HG03135 (cell line): Measurements from ENCODE around the gene THAP11.
"Not testable (repeated sequence)": the region's sequence is repeated elsewhere in the genome, so short reads cannot be mapped to it uniquely, and the experiment has no call there.

Source experiments
- ATAC-seq: cut with Tn5 transposase; IDR thresholded peaks from one replicate; pipeline ENCODE4 v1.9.1; 2021; ENCODE audit warnings: mild to moderate bottlenecking, moderate library complexity; ENCODE audit not compliant: unreplicated experiment

The THAP11 gene

GRCh38 chr16:67834242-67834614 lies 7.9 kb upstream of the THAP11 start:
- ATAC-seq, result no peak

GRCh38 chr16:67837190-67837589 lies 4.9 kb upstream of the THAP11 start:
- not testable (repeated sequence) for ATAC-seq

- no peak for ATAC-seq
Observed at GRCh38 chr16:67837811-67838210, 4.3 kb upstream of the THAP11 start.

GRCh38 chr16:67841198-67841815 lies 813 bp upstream of the THAP11 start:
- no peak for ATAC-seq

- peak; percentile 5 for ATAC-seq
Observed at GRCh38 chr16:67842509-67843342, 606 bp downstream of the THAP11 start.

GRCh38 chr16:67843343-67843765 lies 1.2 kb downstream of the THAP11 start:
- no peak for ATAC-seq

- ATAC-seq, result no peak
Observed at GRCh38 chr16:67844497-67844896, 2.4 kb downstream of the THAP11 start.

GRCh38 chr16:67845291-67846062 lies 3.4 kb downstream of the THAP11 start:
- no peak for ATAC-seq

GRCh38 chr16:67846063-67846319 lies 3.9 kb downstream of the THAP11 start:
- ATAC-seq, result no peak

GRCh38 chr16:67846320-67847063 lies 4.4 kb downstream of the THAP11 start, which contains the start of gene NUTF2:
TSS of gene NUTF2 (plus strand) at chr16:67846933. CDS start at chr16:67865131, 18,198 bp downstream.
- ATAC-seq, result peak; percentile 50

- peak; percentile 41 for ATAC-seq
Observed at GRCh38 chr16:67847064-67847861, 5.1 kb downstream of the THAP11 start, which contains the start of gene CENPT. TSS of gene CENPT (minus strand) at chr16:67847693. CDS start at chr16:67833859, 13,834 bp downstream.

- no peak for ATAC-seq
Observed at GRCh38 chr16:67848118-67848517, 6.0 kb downstream of the THAP11 start.

- no peak for ATAC-seq
Observed at GRCh38 chr16:67853670-67854069, 11.6 kb downstream of the THAP11 start.

- no peak for ATAC-seq
Observed at GRCh38 chr16:67855789-67856188, 13.7 kb downstream of the THAP11 start.

GRCh38 chr16:67856927-67857546 lies 14.9 kb downstream of the THAP11 start:
- no peak for ATAC-seq

GRCh38 chr16:67857547-67858233 lies 15.6 kb downstream of the THAP11 start:
- ATAC-seq, result no peak

GRCh38 chr16:67858500-67858899 lies 16.4 kb downstream of the THAP11 start:
- no peak for ATAC-seq

GRCh38 chr16:67860589-67861398 lies 18.7 kb downstream of the THAP11 start:
- no peak for ATAC-seq
